DMS79 treated with DMSO at 0.1 percent for 48 hours (cell line): Measurements from ENCODE around the gene CAMKMT.

Source experiments
- DNase-seq: peaks from one replicate; lab custom pipeline; 2025; lab: John Stamatoyannopoulos, UW

The CAMKMT gene

GRCh38 chr2:44801841-44802776 lies 440.4 kb downstream of the CAMKMT start:
- DNase-seq: no peak

GRCh38 chr2:44802777-44803424 lies 441.2 kb downstream of the CAMKMT start:
- DNase-seq: no peak

GRCh38 chr2:44804406-44805265 lies 442.9 kb downstream of the CAMKMT start:
- no peak for DNase-seq

- no peak for DNase-seq
These were observed 443.9 kb downstream of the CAMKMT start for GRCh38 chr2:44805401-44806235.

GRCh38 chr2:44807201-44808025 lies 445.7 kb downstream of the CAMKMT start:
- no peak for DNase-seq

GRCh38 chr2:44810892-44811530 lies 449.3 kb downstream of the CAMKMT start:
- no peak for DNase-seq

DNA sequence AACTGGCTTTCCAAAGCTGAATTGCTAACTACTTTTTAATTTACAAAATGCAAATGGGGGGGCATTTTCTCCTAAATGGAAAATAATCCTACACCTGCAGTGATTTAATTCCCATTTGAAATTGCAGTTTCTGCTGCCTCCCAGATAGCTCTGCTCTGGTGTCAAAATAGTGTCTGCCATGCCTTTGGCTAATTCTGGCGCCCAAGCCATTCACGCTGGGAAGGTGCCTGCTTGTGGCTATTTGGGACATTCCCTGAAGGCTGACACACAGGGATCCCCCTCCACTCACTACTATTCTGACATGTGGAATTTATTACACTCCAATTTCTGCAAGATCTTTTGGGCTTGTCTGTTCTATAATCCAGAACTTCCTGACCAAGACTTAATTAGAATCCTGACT lies 451.4 kb downstream of the CAMKMT start:
- DNase-seq: no peak

- no peak for DNase-seq
These were observed 451.9 kb downstream of the CAMKMT start for GRCh38 chr2:44813658-44814057.

DNA sequence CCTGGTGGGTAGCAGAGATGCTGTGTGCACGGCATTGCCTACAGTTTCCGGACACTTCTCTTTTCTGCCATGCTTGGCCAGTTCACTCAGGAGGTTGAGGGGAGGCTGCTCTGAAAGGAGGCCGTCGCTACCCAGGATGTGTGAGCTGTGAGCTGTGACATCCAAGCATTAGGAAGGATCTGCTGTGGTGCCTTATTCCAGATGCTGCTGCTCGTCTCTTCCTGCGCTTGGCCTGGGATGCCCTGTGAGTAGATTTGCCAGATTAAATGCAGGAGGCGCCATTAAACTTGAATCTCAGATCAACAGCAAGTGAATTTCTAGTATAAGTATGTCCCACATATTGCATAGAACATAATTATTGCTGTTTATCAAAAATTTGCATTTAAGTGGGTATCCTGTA lies 455.5 kb downstream of the CAMKMT start:
- DNase-seq: no peak

GRCh38 chr2:44817673-44818335 lies 456.1 kb downstream of the CAMKMT start:
- no peak for DNase-seq

DNA sequence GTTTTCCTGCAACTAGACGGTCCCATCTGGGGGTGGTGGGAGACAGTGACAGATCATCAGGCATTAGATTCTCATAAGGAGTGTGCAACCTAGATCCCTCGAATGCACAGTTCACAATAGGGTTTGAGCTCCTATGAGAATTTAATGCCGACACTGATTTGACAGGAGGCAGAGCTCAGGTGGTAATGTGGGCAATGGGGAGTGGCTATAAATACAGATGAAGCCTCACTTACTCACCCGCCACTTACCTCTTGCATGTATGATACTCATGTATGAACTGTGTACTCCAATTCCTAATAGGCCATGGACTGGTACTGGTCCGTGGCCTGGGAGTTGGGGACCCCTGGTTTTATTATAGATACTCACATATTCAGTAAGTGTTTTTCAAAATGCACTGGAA lies 457.3 kb downstream of the CAMKMT start:
- DNase-seq: no peak

DNA sequence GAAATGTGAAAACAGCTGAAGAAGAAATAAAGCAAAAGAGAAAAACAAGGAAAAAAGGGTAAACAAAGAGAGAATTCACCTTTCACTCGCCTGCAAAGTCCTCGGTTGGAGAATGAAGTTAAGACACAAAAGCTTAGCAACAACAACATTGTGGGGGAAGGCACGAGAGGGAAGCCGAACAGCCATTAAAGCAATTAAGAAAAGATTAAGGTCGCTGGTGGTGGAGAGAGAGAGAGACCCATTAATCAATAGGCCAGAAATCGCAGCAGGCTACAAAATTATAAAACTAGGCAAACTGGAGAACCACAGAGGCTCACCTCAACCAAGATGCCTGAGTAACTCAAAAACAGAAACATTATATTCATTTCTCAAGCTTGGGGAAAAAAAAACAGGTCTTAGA lies 459.8 kb downstream of the CAMKMT start:
- DNase-seq: no peak

GRCh38 chr2:44822174-44822573 lies 460.4 kb downstream of the CAMKMT start:
- DNase-seq: no peak
